ENCODE results near the gene BATF2.
"Not testable (repeated sequence)": the region's sequence is repeated elsewhere in the genome, so short reads cannot be mapped to it uniquely, and the experiment has no call there.

Gene BATF2, protein sequence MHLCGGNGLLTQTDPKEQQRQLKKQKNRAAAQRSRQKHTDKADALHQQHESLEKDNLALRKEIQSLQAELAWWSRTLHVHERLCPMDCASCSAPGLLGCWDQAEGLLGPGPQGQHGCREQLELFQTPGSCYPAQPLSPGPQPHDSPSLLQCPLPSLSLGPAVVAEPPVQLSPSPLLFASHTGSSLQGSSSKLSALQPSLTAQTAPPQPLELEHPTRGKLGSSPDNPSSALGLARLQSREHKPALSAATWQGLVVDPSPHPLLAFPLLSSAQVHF

DNA sequence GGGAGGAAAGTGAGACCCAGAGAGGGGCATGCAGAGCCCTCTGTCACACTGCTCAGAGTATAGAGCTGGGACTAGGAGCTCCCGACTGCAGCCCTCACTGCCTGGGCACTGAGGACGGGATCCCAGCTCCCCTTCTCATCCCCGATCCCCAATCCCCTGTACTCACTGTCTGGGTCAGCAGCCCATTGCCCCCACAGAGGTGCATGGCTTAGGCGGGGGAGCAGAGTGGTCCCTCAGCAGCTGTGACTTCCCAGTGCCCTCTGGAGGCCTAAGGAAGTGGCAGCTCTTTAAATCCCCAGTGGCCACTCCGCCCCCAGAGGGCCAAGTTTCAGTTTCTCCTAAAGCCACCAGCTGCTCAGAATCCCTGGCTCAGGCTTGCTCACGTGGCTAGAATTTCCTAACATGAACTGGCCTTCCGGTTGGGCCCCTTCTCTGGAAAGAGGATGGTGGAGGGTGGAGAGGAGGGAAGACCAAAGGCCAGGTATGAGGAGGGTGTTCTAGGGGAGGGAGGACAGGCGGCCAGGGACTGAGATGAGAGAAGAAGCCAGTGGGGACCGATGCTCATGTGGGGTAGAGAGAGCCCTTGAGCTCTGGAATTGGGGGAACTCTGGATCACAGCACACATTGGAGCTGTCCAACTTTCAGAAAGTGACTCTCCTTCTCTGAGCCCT is at the start of gene BATF2:
Gene BATF2, minus strand, starts transcription at position 262 of the 671 bp plus-strand sequence. Its CDS starts 57 bp downstream, at position 205.
- peak; percentile 40 for DNase-seq (ENCODE audit: low read depth)

DNA sequence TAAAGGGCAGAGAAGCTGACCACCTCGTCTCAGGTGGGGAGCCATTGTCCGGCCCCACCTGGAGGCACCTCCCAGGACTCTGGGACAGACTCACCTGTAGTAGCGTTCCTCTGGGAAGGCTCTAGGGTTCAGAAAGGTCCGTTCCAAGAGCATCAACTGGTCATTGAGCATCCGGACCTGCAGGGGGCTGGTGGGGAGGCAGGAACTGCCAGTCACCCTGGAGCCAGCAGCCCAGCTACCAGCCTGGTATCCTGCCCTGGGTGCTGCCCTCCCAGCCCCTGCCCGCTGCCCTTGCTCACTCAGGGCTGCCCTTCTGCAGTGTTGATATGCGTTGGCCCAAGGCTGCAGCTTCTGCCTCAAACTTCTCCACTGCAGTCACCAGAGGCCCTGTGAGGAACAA is 49.0 kb upstream of the BATF2 start:
- no peak for DNase-seq (ENCODE audit: low read depth)

DNA sequence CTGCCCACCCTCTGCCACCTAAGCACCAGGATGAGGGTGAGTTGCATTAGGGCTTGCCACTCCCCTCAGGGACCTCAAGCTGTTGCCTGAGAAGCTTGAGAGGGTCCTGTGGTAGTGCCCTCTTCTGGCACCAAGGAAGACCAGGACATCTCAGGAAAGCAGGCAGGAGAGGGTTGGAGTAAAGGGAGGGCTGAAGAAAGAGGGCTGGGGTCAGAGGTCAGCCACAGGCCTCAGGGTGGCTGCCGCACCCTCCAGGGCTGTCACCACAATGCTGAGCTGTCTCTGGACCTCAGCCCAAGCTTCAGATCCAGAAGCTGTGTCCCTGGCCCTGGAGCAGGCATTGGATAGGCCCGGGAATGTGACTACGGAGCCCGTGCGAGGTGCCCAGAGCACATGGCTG is 48.3 kb upstream of the BATF2 start:
- no peak for DNase-seq (ENCODE audit: low read depth)

DNA sequence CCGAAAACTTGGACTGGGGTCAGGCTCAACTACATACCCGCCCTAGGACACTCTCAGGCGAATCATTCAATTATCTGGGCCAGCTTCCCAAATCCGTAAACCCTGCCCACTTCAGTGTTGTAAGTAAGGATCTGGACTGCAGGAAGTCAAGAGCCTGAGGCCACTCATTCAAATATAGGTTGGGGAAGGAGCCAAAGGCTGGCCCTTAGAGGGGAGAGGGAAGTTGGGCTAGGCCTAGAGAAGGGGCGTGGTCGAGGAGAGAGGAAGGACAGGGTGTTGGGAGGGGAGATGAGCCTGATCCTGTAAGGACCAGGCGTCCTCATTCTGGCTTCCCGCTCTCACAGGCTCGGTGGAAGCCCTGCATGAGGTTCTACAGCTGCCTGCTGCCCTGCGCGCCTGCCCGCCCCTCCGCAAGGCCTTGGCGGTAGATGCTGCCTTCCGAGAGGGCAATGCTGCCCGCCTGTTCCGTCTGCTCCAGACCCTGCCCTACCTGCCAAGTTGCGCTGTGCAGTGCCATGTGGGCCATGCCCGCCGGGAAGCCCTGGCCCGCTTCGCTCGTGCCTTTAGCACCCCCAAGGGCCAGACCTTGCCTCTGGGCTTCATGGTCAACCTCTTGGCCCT is 47.2 kb upstream of the BATF2 start:
- no peak for DNase-seq (ENCODE audit: low read depth)

DNA sequence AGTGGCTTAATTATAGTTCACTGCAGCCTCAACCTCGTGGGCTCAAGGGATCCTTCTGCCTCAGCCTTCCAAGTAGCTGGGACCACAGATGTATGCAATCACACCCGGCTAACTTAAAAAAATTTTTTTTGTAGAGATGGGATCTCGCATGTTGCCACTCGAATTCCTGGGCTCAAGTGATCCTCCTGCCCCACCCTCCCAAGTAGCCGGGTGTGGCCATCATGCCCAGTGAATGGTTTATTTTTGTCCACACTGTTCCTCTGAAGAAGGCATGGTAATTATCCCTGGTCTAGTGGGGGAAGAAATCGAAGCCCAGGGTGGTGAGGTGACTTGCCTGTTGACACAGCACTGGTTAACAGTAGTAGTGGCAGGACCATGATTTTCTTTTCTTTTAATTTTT is 46.1 kb upstream of the BATF2 start:
- DNase-seq (ENCODE audit: low read depth) = no peak

- peak; percentile 91 for DNase-seq (ENCODE audit: low read depth)
Measured at GRCh38 chr11:65040847-65041622, 44.3 kb upstream of the BATF2 start, which contains the start of gene SAC3D1. SAC3D1 (plus strand) TSS chr11:65041210; CDS start chr11:65041293, 83 bp downstream.

- no peak for DNase-seq (ENCODE audit: low read depth)
Measured at GRCh38 chr11:65040520-65040846, 43.7 kb upstream of the BATF2 start.

DNA sequence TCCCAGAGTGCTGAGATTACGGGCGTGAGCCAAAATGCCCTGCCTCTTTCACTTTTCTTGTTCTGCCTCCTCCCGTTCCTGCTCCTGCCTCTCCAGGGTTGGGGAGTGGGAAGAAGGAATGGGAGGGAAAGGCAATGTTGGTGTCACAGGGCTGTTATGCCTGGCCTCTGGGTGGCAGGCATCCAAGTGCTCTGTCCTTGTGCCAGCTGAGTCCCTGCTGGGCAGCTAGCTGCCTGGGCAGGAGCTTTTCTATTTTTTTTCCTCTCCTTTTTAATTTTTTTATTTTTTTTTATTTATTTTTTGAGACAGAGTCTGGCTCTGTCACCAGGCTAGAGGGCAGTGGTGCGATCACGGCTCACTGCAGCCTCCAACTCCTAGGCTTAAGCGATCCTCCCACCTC is 40.2 kb upstream of the BATF2 start:
- DNase-seq (ENCODE audit: low read depth) = no peak

DNA sequence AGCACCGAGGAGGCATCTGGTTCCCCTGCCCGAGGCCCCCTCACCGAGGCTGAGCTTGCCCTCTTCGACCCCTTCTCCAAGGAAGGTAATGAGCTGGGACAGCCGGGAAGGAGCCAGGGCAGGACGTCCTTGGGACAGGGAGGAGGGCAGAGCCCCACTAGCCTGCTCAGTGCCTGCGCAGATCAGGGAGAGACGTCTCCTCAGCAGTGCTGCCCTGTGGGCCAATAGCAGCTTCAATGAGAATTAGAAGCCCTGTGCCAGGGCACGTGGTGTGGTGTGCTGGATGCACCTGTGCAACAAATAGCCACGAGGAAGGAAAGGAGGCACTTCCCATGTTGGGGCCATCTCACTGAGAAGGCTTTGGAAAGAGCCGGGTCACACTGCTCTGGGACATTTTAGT is 38.8 kb upstream of the BATF2 start:
- DNase-seq (ENCODE audit: low read depth) = no peak

DNA sequence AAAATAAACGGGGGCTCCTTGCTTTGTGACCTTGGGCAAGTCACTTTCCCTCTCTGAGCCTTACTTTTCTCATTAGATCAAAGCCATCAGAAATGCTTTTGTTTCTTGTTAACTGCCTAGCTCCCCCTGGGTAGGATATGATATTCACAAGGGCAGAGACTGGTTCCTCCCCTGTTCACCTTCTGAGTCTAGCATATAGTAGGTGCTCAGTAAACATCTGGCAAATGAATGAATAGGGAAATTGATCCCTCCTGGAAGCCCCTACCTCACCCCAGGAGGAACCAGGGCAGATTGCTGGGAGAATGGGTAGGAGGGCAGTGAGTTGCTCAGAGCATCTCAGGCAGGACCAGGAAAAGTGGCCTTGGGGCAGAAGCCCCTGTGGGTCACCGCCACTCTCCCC is 37.7 kb upstream of the BATF2 start:
- no peak for DNase-seq (ENCODE audit: low read depth)

GRCh38 chr11:65032216-65032615 is 35.4 kb upstream of the BATF2 start:
- DNase-seq (ENCODE audit: low read depth) = no peak

- peak; percentile 98 for DNase-seq (ENCODE audit: low read depth)
Measured at GRCh38 chr11:65027213-65028067, 30.7 kb upstream of the BATF2 start, which contains the start of gene SNX15. SNX15 (plus strand) TSS chr11:65027439; CDS start chr11:65027538, 99 bp downstream.

GRCh38 chr11:65026810-65027209 is 30.0 kb upstream of the BATF2 start:
- no peak for DNase-seq (ENCODE audit: low read depth)

GRCh38 chr11:65023502-65023901 is 26.7 kb upstream of the BATF2 start:
- DNase-seq (ENCODE audit: low read depth) = not testable (repeated sequence)

DNA sequence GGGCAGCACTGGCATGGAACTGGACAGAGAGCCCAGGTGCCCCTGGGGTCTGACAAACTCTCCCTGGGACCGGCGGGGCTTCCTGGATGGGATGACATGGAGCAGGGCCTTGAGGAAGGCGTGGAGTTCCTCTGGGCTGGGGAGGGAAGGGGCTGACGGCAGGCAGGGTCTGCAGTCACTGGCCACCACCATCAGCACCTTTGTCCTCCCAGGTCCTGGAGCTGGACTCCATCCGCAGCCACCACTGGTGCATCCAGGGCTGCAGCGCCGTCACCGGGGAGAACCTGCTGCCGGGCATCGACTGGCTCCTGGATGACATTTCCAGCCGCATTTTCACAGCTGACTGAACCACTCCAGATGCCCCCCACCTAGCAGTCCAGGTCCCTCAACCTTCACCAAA is 24.7 kb upstream of the BATF2 start:
- DNase-seq (ENCODE audit: low read depth) = no peak

GRCh38 chr11:65021003-65021402 is 24.2 kb upstream of the BATF2 start:
- DNase-seq (ENCODE audit: low read depth) = no peak

- DNase-seq (ENCODE audit: low read depth) = no peak
Measured at GRCh38 chr11:65019824-65020223, 23.1 kb upstream of the BATF2 start.

- no peak for DNase-seq (ENCODE audit: low read depth)
Measured at GRCh38 chr11:65017937-65018336, 21.2 kb upstream of the BATF2 start.

GRCh38 chr11:65016705-65017104 is 19.9 kb upstream of the BATF2 start:
- no peak for DNase-seq (ENCODE audit: low read depth)

GRCh38 chr11:65014726-65015227 is 18.0 kb upstream of the BATF2 start:
- no peak for DNase-seq (ENCODE audit: low read depth)
